HT1080 (cell line): ENCODE measurements around the gene AGPAT3. TPM values are rescaled to one million over a fixed set of nuclear protein-coding genes. Genes with fewer than 3 reads are reported as not detected.

Experiments
- DNase-seq: peaks from one replicate; pipeline ENCODE4 v3.0.0-alpha.2; 2015; ENCODE audit warnings: low read depth
- total RNA-seq: library from RNA; depleted of rRNA; stranded (reverse); fragments of >200 nt; shearing (Covaris generic); gene quantifications from 2 replicates; pipeline ENCODE4 v1.2.3, GENCODE V29; 2014

Gene AGPAT3
- total RNA-seq, 1 experiment from 2014 or later = 60.2 TPM

DNA sequence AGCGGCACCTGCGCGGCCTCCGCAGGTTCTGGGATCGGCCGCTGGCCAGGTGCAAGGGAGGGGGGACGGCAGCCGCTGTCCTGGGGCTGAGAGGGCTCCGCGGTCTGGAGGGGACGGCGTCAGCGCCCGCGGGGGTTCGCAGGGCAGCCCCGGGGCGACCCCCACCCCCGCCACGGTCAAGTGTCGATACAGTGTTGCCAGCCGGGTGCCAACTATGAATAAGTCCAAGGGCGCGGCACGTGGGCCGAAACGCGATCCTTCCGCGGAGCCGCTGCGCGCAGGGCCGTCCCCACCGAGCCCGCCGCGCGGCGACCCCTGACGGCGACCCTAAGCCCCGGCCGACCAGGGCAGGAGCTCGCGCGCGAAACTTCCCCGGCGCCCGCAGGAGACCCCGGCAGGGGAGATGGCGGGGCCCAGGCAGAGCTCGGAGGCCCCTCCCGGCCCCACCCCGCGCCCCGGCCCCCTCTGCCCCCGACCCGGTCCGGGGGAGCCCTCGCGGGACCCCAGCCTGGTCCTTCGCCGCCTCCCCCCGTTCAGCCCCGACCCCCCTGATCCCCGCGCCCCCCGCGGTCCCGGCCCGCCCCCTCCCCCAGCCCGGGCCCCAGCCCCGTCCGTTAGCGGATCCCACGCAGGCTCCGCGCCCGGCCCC is 586 bp upstream of the AGPAT3 start:
- DNase-seq = no peak

DNA sequence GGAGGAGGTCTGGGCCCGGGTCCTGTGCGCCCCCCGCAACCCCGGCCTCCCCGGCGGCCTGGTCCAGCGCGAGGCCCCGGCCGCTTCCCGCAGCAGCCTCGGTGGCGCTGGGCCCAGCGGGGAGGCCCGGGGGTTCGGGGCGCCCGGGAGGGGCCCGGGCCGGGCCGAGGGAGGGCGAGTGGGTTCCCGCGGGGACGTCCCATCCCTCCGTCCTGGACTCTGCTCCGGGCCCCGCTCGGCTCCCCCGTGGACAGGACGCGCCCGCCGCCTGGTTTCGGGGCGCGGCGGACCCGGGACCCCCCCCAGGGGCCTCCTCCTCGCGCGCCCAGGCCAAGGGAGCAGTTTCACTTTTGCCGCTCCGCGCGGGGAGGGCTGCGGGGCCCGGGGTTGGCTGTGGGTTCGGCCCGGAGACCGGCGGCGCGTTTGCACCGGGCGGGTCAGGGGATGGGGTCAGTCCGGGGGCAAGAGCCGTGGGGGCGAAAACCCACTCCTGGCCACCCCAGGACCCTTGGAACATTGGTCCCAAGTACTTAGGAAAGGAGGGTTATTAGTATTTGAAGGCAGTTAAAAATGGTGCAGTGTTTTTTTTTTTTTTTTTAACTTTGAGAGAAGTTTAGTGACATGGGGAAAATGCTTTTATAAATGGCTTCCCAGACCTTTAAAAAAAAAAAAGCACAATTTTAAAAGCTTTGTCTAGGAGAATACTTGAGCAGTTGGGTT is 677 bp downstream of the AGPAT3 start:
- DNase-seq = no peak

DNA sequence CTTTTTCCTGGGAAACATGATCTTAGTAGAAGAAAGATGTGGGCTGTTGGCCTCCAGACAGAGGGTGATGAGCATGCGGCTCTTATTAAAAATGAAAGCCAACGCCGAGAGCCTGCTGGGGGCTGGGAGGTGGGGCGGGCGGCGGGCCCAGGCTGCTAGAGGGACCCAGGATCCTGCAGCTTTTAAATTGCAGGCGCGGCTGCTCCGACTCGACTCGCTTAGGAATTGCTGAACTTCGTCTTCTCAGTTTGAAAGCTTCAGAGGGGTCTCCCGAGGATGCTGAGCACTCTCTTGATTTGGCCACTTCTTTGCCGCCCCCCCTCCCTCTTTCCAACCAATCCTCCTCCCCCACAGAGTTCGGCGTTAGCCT is 1.2 kb downstream of the AGPAT3 start:
- no peak for DNase-seq

DNA sequence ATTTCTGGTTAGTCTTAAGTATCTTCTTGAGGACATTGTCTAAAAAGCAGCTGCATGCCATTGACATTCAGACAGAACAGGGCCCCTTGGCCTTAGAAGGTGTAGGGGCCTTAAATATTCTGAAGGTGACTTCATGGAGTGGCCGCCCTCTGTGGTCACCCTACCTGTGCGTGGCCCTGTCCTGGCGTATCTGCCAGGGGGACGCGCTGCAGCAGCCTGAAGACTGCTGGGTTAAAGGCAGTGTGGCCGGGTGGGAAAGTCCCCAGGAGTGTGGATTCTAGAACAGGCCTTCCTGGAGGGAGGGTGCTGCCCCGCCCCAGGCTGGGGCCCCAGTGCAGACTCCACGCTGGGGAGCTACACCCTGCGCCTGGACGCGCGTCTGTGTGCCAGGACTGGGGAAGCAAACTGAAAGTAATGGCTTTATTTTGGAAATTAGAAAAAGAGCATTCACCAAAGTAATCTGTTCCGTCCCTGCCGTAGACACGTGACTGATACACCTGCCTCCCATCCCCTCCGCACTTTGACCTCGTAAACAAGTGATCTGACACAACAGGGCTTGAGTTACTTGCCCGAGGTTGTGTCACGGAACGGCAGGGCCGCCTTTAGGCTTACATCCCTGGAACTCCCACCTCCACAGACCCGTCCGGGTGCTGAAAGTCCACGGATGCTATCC is 1.8 kb downstream of the AGPAT3 start:
- no peak for DNase-seq

DNA sequence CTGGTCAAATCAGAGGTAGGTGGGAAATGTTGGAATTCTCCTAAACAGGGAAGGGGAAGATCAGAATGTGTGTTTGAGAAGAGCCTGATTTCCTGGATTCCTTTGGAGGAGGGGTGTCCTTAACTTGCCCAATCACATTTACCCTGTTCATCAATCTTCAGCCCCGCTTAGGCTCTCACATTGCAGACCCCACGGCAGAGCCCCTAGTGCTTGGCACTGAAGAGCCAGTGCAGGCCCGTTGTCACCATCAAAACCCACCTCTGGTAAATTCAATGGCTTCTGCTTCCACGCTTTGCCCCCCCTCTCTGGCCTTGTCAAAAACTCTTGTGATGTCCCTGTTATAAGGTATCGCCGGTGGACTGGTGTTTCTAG is 2.3 kb downstream of the AGPAT3 start:
- DNase-seq = no peak

DNA sequence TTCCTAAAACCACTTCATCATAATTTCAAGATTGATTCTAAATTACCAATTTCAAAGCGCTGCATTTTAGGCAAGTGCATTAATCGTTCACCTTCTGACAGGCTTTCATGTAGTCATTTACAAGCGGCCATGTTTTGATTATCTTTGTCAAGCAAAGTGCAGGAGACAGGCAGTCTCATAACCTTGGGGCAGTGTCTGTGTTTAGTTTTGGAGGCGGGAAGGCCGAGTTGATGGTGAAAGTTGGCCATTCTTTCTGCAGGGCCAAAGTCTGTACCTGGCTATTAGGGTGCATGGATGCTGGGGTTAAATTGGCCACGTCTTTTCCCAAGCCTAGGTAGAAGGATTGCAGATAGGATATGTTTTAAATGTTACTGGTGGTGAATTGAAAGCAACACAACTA is 2.9 kb downstream of the AGPAT3 start:
- no peak for DNase-seq

DNA sequence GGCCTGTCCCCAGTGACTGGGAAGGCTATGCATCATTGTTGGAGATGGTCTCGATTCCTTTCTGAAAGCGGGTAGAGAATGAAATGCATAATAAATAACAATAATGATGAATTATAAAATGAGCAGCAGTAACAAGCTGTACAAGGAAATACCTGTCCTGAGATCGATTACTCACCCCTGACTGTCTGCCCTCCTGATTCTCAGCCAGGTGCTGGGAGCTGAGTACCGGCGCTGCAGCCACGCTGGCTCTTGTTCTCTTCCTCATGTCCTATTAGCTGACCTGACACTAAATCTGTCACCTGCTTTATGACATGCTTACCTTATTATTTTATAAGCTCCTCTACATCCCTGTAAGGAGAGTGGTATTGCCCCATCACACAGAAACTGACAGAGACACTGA is 3.4 kb downstream of the AGPAT3 start:
- no peak for DNase-seq

DNA sequence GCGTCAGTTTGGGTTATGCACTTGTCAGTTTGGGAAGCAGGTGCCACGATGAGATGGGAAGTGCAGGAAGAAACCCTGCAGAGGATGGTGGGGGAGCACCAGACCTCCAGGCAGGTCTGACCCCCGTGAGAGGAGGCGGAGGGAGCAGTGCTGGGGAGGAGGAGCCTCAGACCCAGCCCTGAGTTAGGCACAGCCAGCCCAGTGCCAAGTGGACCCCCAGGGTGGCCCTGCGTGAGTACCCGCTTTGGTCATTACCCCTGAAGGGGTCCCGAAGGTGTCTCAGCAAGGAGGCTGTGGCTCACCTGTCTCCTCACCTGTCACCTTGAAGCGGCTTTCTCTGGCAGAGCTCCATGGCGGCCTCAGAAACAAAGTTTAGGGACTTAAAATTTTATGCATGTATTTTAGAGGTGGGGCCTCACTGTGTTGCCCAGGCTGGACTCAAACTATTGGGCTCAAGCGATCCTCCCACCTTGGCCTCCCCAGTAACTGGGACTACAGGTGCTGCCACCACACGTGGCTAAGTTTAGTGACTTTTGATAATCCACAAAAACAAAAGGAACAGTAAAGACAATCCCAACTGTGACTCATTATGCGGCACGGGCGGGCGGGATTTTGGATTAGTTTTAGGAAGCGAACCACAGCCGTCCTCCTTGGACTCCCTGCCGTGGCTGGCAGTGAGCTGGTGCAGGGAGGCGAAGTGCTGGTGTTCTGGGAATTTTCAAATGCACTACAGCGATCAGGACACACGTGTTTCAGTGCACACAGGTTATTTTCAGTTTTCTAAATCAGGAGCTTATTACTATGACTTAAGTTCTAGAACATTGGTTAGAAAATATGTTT is 4.7 kb downstream of the AGPAT3 start:
- DNase-seq = no peak

DNA sequence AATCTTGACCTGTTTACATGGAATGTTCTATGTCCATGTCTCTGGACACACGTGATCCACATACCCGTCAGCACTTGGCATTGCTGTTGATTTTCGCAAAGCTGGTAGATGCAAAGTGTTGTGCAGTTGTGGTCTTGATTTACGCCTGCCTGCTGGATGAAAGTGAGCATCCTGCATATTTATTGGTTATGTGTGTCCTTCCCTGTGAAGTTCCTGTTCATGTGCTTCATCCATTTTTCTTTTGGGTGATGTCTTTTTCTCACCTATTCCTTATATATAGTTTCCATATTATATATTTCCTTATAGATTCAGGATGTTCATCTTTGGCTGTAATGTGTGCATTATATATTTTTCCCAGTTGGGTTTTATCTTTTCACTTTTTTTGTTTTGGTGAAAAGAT is 6.5 kb downstream of the AGPAT3 start:
- no peak for DNase-seq

DNA sequence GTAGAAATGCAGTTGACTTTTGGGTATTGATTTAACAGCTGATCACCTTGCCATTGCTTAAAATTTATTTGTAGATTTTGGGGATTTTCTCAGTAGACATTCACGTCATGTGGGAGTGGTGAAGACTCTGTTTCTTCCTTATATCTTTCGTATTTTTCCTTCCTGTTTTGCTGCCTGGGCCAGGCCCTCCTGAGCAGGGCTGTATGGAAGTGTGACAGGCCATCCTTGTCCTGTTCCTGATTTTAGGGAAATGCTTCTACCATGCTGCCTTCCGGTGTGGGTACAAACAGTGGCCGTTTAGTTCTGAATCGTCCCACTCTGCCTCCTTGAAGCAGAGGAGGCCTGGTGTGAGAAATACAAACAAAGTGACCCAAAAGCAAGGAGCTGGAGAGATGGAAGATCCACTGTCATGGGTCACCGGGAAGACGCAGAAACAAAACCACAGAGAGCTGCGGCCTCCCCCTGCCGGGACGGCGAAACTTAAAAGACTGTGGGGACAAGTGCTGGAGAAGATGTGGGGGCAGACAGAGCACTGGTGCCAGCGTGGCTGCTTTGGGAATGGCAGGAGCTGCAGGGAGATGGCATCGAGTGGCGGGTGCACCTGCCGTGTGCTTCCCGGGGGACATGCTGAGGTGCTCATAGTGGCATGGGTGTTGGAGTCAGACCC is 7.6 kb downstream of the AGPAT3 start:
- DNase-seq = no peak

DNA sequence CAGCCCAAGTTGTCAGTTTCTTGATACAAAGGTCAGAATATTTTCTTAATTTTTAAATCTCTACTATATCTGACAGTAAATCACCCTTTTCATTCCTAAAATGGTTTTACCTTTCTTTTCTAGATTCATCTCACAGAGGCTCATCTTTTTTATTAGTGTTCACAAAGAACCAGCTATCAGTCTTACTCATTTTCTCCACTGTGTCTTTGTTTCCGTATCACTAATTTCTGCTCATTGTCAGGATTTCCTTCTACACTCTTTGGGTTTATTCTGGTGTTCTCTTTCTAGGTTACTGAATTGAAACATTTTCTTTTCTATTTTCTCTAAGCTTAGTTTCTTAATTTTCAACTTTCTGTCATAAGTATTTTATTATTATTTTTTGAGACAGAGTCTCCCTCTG is 8.7 kb downstream of the AGPAT3 start:
- DNase-seq = no peak

DNA sequence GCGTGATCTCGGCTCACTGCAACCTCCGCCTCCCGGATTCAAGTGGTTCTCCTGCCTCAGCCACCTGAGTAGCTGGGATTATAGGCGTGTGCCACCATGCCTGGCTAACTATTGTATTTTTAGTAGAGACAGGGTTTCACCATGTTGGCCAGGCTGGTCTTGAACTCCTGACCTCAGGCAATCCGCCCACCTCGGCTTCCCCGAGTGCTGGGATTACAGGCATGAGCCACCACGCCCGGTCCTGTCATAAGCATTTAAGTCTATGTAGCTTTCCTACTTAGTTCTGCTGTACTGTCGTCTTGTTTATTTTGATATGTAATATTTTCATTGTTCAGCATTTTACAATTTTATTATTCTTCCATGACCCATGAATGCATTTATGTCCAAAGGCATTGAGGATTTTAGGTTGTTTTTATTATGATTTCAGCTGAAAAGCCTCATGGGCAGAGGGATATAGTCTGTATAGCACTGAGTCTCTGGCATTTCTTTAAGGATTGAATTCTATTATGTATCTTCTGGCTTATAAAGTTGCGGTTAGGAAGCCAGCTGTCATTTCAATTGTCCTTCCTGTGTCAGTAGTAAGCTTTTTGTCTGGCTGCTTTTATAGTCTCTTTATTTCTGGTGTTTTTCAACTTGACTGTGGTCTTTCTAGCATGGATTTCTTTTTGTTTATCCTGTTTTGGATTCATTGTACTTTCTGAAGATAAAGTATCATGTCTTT is 9.2 kb downstream of the AGPAT3 start:
- no peak for DNase-seq

DNA sequence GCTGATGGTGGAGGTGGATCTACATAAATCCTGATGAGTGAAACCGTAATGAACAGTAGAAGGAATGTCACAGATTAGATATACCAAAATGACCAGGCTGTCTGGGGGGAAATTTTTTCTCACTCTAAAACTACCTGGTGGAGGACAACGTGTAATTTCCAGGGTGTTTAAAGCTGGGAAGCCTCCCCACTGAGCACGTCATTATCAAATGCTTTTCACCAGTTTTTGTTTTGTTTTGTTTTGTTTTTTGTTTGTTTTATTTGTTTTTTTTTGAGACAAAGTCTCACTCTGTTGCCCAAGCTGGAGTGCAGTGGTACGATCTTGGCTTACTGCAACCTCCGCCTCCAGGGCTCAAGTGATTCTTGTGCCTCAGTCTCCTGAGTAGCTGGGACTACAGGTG is 11.6 kb downstream of the AGPAT3 start:
- no peak for DNase-seq

DNA sequence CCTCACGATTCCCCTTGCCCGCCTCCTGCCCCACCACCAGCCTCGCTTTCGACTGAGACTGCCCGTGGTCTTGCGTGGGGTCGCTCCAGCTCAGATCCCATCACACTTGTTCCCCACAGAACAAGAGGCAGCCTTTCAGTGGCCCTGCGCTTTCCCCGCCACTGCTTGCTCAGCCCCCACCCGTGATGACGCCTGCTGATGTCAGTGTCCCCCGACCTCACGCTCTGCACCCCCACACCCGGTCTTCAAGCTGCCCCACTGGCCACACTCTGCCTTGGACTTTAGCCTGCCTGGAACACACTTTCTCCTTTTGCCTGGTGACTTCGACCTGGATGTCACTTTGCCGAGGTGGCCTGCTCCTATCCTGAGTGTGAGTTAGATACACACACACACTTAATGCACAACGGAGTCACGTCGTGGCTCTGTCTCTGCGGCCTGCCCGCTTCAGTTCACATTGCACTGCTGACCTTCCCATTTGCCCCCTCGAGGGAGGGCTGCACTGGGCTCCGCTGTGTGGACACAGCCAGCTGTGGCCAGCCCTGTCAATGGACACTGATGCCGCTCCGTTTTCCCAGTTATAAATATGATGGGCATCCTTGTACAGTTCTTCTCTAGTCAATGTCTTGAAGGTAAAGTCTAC is 13.0 kb downstream of the AGPAT3 start:
- no peak for DNase-seq

DNA sequence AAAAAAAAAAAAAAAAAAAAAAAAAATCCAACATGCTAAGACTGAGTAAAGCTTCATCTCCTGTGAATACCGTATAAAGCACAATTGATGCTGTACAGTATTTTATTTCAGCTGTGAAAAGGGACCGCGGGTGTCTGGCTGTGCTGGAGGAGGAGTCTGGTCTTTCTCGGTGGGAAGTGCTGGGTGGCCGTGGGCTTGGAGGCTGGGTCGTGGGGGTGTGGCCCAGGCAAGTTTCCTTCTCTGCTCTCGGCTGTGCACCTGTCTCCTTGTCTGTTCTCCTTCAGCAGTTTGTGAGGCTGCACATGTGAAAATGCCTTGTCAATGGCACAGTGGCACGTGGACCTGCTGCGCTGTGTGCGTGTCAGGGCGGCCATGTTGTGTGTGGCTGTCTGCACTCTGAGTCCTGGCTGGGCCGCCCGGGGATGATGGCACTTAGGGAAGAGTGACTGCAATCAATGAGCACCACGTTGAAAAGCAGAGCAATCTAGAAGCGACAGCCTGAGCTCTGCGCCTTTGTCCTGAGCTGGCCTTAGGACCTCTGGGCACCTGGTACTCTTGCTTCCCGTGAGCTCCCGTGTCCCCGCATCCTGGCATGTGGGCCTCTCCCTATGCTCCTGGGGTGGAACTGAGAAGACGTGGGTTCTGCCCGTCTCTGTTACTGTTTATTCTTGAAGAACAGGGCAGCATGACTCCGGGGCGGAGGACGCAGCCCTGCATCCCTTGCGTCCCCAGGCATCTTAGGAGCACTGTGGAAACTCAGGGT is 14.5 kb downstream of the AGPAT3 start:
- DNase-seq = no peak

DNA sequence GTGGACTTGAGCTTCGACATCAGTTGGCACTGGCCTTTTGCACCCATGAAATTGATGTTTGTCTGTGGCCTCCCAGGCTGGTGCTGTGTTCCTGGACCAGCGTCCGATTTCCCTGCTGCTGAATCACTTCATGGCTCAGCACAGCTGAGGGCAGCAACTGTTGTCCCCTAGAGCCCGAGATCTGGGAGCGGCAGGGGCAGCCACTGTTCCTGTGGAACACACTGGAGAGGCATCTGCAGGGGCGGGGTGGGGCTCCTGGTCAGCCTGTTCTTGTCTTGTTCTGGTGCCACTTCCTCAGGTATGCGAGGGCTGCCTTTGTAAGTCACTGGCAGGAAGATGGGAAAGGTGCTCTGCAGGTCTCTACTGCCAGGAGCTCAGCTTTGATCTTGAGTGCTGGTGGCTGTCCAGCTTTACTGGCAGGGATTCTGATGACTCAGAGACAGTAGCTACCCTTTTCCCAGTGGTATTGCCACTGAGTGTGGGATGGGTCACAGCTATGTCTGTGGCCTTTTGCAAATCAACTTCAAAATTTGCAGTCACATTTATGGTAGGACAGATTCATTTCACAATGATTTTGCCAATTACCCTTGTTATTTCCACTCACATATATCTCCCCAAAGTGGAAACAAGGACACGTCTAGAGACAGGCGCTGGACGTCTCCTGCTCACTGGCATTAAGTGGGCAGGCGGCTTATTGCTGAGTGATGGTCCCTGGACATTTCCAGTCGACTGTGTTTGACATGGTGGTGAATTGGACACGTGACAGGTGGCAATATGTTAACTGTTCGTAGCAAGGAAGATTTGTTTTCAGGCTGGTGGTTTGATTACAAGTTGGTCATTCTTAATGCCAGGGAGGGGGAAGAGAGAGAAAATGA is 15.3 kb downstream of the AGPAT3 start:
- peak; percentile 32 for DNase-seq

DNA sequence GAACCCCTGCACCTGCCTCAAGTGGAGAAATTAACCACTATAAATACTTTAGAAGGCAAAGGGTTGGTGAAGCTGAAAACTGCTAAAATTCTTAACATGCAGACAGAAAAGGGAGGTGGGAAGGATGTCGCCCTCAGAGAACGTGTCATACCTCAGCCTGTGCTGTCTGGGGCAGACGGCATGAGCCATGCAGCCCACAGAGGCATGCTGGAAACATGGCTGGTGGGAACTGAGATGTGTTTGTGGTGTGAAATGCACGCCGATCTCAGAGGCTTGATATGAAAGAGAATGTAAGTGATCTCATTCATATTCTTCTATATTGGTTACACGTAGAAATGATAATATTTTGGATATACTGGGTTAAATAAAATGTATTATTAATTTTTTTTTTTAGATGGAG is 16.3 kb downstream of the AGPAT3 start:
- DNase-seq = no peak

DNA sequence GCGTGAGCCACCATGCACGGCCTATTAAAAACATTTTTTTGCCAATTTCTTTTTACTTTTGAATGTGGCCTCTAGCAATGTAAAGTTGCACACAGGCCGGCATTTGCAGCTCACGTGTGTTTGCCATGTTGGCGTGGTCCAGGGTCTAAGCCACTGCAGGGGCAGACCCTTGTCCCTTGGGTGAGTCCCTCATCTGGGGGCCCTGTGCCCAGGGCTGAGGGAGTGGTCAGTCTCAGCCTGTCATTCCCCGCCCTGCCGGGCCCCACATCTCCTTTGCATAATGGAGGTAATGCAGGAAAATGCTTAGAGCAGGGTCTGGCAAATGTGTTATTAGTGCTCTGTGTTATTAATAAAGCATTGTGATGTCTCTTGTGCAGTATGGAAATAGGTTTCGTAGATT is 16.9 kb downstream of the AGPAT3 start:
- no peak for DNase-seq
